Measurements from ENCODE around the gene SNX7. TPM values are rescaled to one million over a fixed set of nuclear protein-coding genes. Genes with fewer than 3 reads are reported as not detected.

SNX7 gene
- total RNA-seq, 1 experiment from 2014 or later, result 22.8 TPM

DNA sequence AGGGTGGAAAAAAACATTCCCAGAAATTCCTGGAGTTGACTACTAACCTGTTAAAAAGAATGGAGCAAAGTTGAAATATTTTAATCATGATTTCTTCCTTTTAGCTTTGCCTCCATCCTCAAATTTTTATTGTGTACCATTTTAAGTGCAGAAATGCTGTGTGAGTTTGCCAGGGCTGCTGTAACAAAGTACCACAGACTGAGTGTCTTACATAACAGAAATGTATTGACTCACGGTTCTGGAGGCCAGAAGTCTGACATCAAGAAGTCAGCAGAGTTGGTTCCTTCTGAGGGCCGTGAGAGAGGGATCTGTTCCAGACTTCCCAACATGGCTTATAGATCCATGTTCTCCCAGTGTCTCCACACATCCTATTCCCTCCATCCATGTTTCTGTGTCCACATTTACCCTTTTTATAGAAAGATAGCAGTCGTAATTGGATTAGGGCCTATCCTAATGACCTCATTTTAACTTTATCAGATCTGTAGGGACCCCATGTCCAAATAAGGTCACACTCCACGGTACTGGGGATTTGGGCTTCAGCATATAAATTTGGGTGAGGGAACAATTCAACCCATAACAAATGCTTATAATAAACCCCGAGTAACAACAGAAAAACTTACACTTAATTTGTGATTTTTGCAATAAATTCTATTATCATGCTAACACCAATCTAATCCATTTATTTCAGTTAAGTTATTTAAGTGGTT is 12.7 kb downstream of the SNX7 start:
- no peaks in the 10 kb centered on the region for H3K9me3 Mint-ChIP-seq (ENCODE audit: low read depth, unreplicated experiment)
- no peaks in the 10 kb centered on the region for H3K36me3 Mint-ChIP-seq (ENCODE audit: insufficient read depth, unreplicated experiment)
- no peak overlapping the region for H3K27ac Mint-ChIP-seq (ENCODE audit: unreplicated experiment)
- H3K27me3 Mint-ChIP-seq (ENCODE audit: unreplicated experiment), result no peaks in the 10 kb centered on the region
- TF ChIP-seq CTCF (IDR thresholded peaks at IDR 0.05; ENCODE audit: unreplicated experiment), result no peak
- intact Hi-C loops (cut with micrococcal nuclease; ENCODE audit: unreplicated experiment), result no loop called here
- H3K4me3 Mint-ChIP-seq (ENCODE audit: low read depth, unreplicated experiment), result no peak overlapping the region
- CTCF ChIA-PET, result no interaction called here
- H3K4me1 Mint-ChIP-seq (ENCODE audit: low read depth, unreplicated experiment), result no peaks in the 10 kb centered on the region
- BruUV-seq (replicated peaks), result no TSS peak
- no peak for DNase-seq

DNA sequence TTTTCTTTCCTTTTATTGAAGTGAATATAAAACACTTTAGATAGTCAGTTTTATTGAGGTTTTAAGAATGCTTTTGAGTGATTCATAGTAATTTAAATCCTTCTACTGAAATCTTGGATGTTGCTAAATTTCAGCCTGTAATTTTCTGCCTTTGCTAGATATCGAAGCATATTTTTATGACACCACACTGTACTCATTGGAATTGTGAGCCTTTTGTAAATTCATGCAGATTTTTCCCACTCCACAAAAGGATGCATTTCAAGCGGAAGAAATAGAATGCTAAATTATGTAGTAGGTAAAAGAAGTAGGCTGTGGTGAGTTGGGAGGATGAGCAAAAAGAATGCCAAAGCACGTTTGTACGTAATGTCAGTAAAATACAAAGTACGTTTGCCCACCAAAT is 13.8 kb downstream of the SNX7 start:
- H3K4me1 Mint-ChIP-seq (ENCODE audit: low read depth, unreplicated experiment), result no peaks in the 10 kb centered on the region
- no peaks in the 10 kb centered on the region for H3K27me3 Mint-ChIP-seq (ENCODE audit: unreplicated experiment)
- no peaks in the 10 kb centered on the region for H3K9me3 Mint-ChIP-seq (ENCODE audit: low read depth, unreplicated experiment)
- no peak overlapping the region for H3K27ac Mint-ChIP-seq (ENCODE audit: unreplicated experiment)
- intact Hi-C loops (cut with micrococcal nuclease; ENCODE audit: unreplicated experiment), result no loop called here
- no peak overlapping the region for H3K4me3 Mint-ChIP-seq (ENCODE audit: low read depth, unreplicated experiment)
- DNase-seq, result no peak
- BruUV-seq (replicated peaks), result no TSS peak
- TF ChIP-seq CTCF (IDR thresholded peaks at IDR 0.05; ENCODE audit: unreplicated experiment), result no peak
- CTCF ChIA-PET, result no interaction called here
- H3K36me3 Mint-ChIP-seq (ENCODE audit: insufficient read depth, unreplicated experiment), result no peaks in the 10 kb centered on the region

DNA sequence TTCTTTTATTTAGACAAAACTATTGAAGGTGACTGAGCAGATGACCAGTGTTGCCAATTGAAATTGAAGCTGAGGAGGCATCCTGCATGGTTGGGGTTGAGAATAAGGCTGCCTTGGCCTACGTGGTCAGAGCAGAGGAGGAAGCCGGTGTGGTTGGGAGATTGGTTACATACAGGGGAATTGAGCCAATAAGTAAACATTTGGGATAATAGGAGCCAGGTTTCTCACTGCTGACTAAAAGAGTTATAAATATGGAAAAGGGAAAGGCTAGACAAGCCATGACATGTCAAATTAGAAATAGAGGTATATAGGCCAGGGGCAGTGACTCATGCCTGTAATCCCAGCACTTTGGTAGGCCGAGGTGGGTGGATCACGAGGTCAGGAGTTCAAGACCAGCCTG is 15.8 kb downstream of the SNX7 start:
- intact Hi-C loops (cut with micrococcal nuclease; ENCODE audit: unreplicated experiment), result no loop called here
- BruUV-seq (replicated peaks), result no TSS peak
- CTCF ChIA-PET, result no interaction called here
- H3K36me3 Mint-ChIP-seq (ENCODE audit: insufficient read depth, unreplicated experiment), result no peaks in the 10 kb centered on the region
- H3K27ac Mint-ChIP-seq (ENCODE audit: unreplicated experiment), result no peak overlapping the region
- no peak for DNase-seq
- H3K4me1 Mint-ChIP-seq (ENCODE audit: low read depth, unreplicated experiment), result no peaks in the 10 kb centered on the region
- H3K4me3 Mint-ChIP-seq (ENCODE audit: low read depth, unreplicated experiment), result no peak overlapping the region
- TF ChIP-seq CTCF (IDR thresholded peaks at IDR 0.05; ENCODE audit: unreplicated experiment), result no peak
- H3K27me3 Mint-ChIP-seq (ENCODE audit: unreplicated experiment), result no peaks in the 10 kb centered on the region
- no peaks in the 10 kb centered on the region for H3K9me3 Mint-ChIP-seq (ENCODE audit: low read depth, unreplicated experiment)

DNA sequence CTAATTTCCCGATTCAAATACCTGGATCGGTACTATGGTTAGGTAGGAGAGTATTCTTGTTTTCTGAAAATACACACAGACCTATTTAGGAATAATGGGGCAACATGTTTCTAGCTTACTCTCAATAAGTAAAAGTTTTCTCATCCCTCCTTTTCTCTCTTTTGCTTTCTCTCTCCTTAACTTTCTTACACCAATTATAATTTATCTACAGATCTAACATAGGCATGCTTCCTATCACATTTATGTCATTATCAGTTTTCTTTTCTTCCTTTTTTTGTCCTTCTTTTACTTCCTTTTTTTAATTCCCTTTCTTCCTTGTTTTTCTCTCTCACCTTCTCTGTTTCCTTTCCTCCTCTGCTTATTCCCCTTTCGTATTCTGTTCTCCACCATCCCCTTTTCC is 20.3 kb downstream of the SNX7 start:
- H3K4me1 Mint-ChIP-seq (ENCODE audit: low read depth, unreplicated experiment), result no peaks in the 10 kb centered on the region
- no peak overlapping the region for H3K4me3 Mint-ChIP-seq (ENCODE audit: low read depth, unreplicated experiment)
- no peaks in the 10 kb centered on the region for H3K9me3 Mint-ChIP-seq (ENCODE audit: low read depth, unreplicated experiment)
- H3K27me3 Mint-ChIP-seq (ENCODE audit: unreplicated experiment), result no peaks in the 10 kb centered on the region
- intact Hi-C loops (cut with micrococcal nuclease; ENCODE audit: unreplicated experiment), result no loop called here
- CTCF ChIA-PET, result no interaction called here
- TF ChIP-seq CTCF (IDR thresholded peaks at IDR 0.05; ENCODE audit: unreplicated experiment), result no peak
- H3K27ac Mint-ChIP-seq (ENCODE audit: unreplicated experiment), result no peak overlapping the region
- no TSS peak for BruUV-seq (replicated peaks)
- no peaks in the 10 kb centered on the region for H3K36me3 Mint-ChIP-seq (ENCODE audit: insufficient read depth, unreplicated experiment)
- DNase-seq, result no peak
